ENCODE results near the gene TYMP. TPM values are rescaled to one million over a fixed set of nuclear protein-coding genes. Genes with fewer than 3 reads are reported as not detected.
A peak's percentile ranks its signal among the peaks of the same experiment; 100 is the strongest.

The TYMP gene
- total RNA-seq, 2 experiments from 2014 or later: 89.1 to 90.2 TPM

GRCh38 chr22:50506611-50507420 is 23.0 kb downstream of the TYMP start:
- Mint-ChIP-seq H3K4me3 (peak overlapping the region; percentile 96), H3K4me1 (peaks cover 26% of the 10 kb centered on the region), H3K27me3 (no peaks in the 10 kb centered on the region), H3K36me3 (ENCODE audit: low read depth) (peaks cover 22% of the 10 kb centered on the region), H3K9me3 (no peaks in the 10 kb centered on the region), H3K27ac (peak overlapping the region; percentile 89)
- ChIA-PET POLR2A (interaction anchor here (0.8 to 7.7 kb wide), 11 partner anchors 8 to 238 kb away, joined by 3 to 321 read pairs (median 4); partner anchors contain the start of genes SCO2 and TYMP), CTCF (interaction anchor here (1.2 to 4.3 kb wide), 6 partner anchors 9 to 230 kb away, joined by 5 to 102 read pairs (median 7); partner anchors contain the start of genes KLHDC7B and SCO2)
- no peak for DNase-seq

GRCh38 chr22:50505776-50506610 is 23.8 kb downstream of the TYMP start:
- ChIA-PET POLR2A (interaction anchor here (1.3 to 7.7 kb wide), 5 partner anchors 8 to 115 kb away, joined by 3 to 321 read pairs (median 21); partner anchors contain the start of genes SCO2 and TYMP), CTCF (interaction anchor here (1.2 kb wide), 1 partner anchor 8 kb away, joined by 8 read pairs; no protein-coding TSS in a partner anchor)
- H3K9me3 Mint-ChIP-seq: no peaks in the 10 kb centered on the region
- peak overlapping the region; percentile 96 for H3K4me3 Mint-ChIP-seq
- peaks cover 25% of the 10 kb centered on the region for H3K4me1 Mint-ChIP-seq
- DNase-seq: no peak
- no peak overlapping the region for H3K27ac Mint-ChIP-seq
- H3K36me3 Mint-ChIP-seq (ENCODE audit: low read depth): peaks cover 22% of the 10 kb centered on the region
- H3K27me3 Mint-ChIP-seq: no peaks in the 10 kb centered on the region

- CTCF ChIA-PET: no interaction called here
Observed at GRCh38 chr22:50505276-50505775, 24.5 kb downstream of the TYMP start.

DNA sequence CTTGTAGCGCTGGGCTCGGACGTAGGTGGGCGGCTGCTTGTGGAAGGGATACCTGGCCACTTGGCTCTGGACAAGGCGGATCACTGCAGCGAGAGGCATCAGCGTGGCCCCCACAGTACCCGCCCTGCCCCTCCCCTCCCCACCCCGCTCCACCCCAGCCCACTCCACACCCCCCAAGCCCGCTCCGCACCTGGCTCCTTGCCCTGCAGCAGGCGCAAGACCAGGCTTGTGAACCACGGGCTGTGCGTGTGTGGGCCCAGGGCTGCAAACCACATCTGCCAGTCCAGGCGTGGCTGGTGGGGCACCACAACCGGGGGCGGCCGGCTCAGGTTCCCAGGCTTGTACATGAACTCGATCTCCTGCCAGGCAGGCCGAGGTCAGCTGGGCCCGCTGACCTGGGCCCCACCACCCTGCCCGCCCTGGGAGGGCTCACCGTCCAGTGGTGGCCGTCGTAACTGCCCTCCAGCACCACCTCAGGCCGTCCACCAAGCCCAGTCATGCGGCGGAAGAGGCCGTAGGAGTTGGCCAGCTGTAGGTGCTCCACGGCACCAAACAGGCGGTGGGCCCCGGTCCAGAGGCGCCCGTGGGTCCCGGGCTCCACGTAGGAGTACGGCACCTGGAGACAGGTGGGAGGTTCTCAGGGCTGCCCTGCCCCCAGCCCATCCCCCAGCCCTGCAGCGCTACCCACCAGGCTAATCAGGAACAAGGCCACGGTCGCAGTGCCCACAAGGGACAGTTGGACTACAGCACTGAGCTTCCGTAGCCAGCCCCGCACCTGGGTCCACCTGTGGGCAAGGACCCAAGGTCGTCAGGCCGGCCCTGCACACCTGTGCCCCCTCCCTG is 25.2 kb downstream of the TYMP start:
- Mint-ChIP-seq H3K36me3 (ENCODE audit: low read depth) (peaks cover 21% of the 10 kb centered on the region), H3K4me3 (no peak overlapping the region)
- CTCF ChIA-PET: interaction anchor here (1.3 kb wide), 1 partner anchor 34 kb away, joined by 5 read pairs; no protein-coding TSS in a partner anchor

More at GRCh38 chr22:50505276-50505775, 24.5 kb downstream of the TYMP start:
- POLR2A ChIA-PET: interaction anchor here (1.5 to 7.7 kb wide), 2 partner anchors 22 to 43 kb away, joined by 3 to 321 read pairs; partner anchors contain the start of genes SCO2 and TYMP
- DNase-seq: no peak
- H3K4me1 Mint-ChIP-seq: peaks cover 25% of the 10 kb centered on the region
- no peak overlapping the region for H3K27ac Mint-ChIP-seq
- H3K36me3 Mint-ChIP-seq (ENCODE audit: low read depth): peaks cover 22% of the 10 kb centered on the region
- no peaks in the 10 kb centered on the region for H3K9me3 Mint-ChIP-seq
- H3K27me3 Mint-ChIP-seq: no peaks in the 10 kb centered on the region
- H3K4me3 Mint-ChIP-seq: peak overlapping the region; percentile 21

GRCh38 chr22:50503475-50504145 is 26.2 kb downstream of the TYMP start:
- no peak for DNase-seq
- Mint-ChIP-seq H3K36me3 (ENCODE audit: low read depth) (peaks cover 15% of the 10 kb centered on the region), H3K27me3 (no peaks in the 10 kb centered on the region), H3K4me1 (peaks cover 12% of the 10 kb centered on the region), H3K27ac (no peak overlapping the region), H3K9me3 (no peaks in the 10 kb centered on the region), H3K4me3 (no peak overlapping the region)
- ChIA-PET CTCF (interaction anchor here (1.3 kb wide), 1 partner anchor 33 kb away, joined by 5 read pairs; no protein-coding TSS in a partner anchor), POLR2A (interaction anchor here (1.2 to 3.2 kb wide), 2 partner anchors 22 to 118 kb away, joined by 4 to 17 read pairs; partner anchors contain the start of gene SCO2)

More for the DNA sequence above, 25.2 kb downstream of the TYMP start:
- Mint-ChIP-seq H3K9me3 (no peaks in the 10 kb centered on the region), H3K4me1 (peaks cover 20% of the 10 kb centered on the region), H3K27ac (no peak overlapping the region), H3K27me3 (no peaks in the 10 kb centered on the region)
- no peak for DNase-seq
- POLR2A ChIA-PET: interaction anchor here (3.2 kb wide), 1 partner anchor 21 kb away, joined by 17 read pairs; the partner anchor contains the start of gene SCO2

DNA sequence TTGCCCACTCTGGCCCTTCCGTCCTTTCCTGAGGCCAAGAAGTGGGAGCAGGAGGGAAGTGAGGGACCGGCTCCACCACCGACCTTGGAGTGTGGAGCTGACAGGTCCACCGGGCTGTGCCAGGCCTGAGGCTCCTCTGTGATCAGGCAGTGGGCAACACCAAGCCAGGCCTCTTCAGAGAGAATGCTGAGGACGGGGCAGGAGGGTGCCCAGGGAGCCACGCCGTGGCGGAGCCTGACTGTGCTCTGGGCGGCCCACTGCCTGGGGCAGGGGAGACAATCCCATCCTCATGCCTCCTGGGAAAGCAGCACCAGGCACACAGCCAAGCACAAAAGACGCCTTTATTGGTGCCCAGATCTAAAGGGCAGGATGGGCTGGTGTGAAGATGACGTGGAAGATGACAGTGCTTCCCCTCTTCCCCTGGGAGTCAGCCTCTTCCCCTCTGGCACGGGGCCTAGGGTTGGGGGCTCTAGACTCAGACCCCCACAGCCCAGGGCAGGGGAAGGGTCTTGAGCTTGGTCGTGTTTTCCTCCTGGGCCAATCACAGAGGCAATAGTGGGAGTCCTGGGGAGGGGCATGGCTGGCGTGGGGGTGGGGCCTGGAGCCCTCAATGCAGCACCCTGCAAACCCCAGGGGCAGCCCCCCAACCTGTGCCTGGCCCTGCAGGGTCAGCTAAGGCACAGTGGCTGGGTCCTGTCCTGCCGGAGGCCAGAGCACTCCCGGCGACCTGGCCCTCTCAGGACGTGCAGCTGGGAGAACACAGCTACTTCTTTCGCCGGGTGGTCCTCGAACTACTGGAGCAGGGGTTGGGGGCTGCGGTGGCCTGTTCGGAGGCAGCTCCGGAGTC is 27.0 kb downstream of the TYMP start:
- no peaks in the 10 kb centered on the region for H3K27me3 Mint-ChIP-seq
- H3K4me3 Mint-ChIP-seq: no peak overlapping the region
- H3K4me1 Mint-ChIP-seq: peaks cover 10% of the 10 kb centered on the region
- H3K9me3 Mint-ChIP-seq: no peaks in the 10 kb centered on the region
- POLR2A ChIA-PET: interaction anchor here (0.8 to 3.2 kb wide), 5 partner anchors 23 to 119 kb away, joined by 3 to 17 read pairs (median 4); partner anchors contain the start of gene SCO2
- H3K36me3 Mint-ChIP-seq (ENCODE audit: low read depth): peaks cover 13% of the 10 kb centered on the region
- CTCF ChIA-PET: interaction anchor here (0.5 to 1.3 kb wide), 2 partner anchors 23 to 33 kb away, joined by 3 to 5 read pairs; partner anchors contain the start of gene SCO2
- no peak overlapping the region for H3K27ac Mint-ChIP-seq
- DNase-seq: no peak

DNA sequence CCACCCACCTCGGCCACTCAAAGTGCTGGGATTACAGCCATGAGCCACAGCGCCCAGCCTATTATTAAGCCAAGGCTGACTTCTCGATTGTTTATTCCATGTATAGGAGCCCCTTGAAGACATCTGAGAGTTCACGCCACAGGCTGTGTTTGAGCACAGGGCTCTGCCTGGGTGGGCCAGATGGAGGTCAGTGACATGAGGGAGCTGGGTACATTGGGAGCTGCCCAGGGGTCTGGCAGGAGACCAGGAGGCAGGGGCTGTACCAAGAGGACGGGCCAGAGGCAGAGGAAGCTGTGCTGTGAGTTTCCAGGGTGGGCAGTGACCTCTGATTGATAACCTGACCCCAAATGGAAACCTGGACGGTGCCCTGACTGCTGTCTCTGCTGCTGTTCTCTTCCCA is 27.7 kb downstream of the TYMP start:
- ChIA-PET POLR2A (interaction anchor here (0.8 to 3.2 kb wide), 4 partner anchors 24 to 37 kb away, joined by 3 to 17 read pairs (median 4); partner anchors contain the start of gene SCO2), CTCF (interaction anchor here (0.5 to 1.4 kb wide), 2 partner anchors 23 to 119 kb away, joined by 3 to 5 read pairs; partner anchors contain the start of gene SCO2)
- H3K4me3 Mint-ChIP-seq: no peak overlapping the region
- H3K9me3 Mint-ChIP-seq: no peaks in the 10 kb centered on the region
- no peak for DNase-seq
- no peaks in the 10 kb centered on the region for H3K27me3 Mint-ChIP-seq
- H3K4me1 Mint-ChIP-seq: peaks cover 8% of the 10 kb centered on the region
- peaks cover 9% of the 10 kb centered on the region for H3K36me3 Mint-ChIP-seq (ENCODE audit: low read depth)
- H3K27ac Mint-ChIP-seq: no peak overlapping the region

DNA sequence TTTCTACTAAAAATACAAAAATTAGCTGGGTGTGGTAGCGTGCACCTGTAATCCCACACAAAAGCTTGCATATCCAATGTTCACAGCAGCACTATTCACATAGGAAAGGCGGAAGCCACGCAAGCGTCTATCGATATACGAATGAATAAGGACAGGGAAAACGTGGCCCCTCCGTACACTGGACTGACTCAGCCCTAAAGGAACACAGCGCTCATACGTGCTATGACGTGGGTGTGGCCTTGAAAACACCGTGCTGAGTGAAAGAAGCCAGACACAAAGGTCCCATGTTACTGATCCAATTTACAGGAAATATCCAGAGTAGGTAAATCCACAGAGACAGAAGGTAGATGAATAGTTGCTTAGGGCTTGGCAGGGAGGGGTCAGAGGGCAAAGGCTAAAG is 29.4 kb downstream of the TYMP start:
- no peaks in the 10 kb centered on the region for H3K27me3 Mint-ChIP-seq
- DNase-seq: no peak
- H3K4me3 Mint-ChIP-seq: no peak overlapping the region
- POLR2A ChIA-PET: interaction anchor here (0.7 to 1.9 kb wide), 2 partner anchors 15 to 25 kb away, joined by 3 to 9 read pairs; partner anchors contain the start of gene SCO2
- H3K36me3 Mint-ChIP-seq (ENCODE audit: low read depth): peaks cover 7% of the 10 kb centered on the region
- CTCF ChIA-PET: interaction anchor here (1.2 kb wide), 2 partner anchors 8 to 25 kb away, joined by 3 to 4 read pairs; partner anchors contain the start of gene SCO2
- H3K9me3 Mint-ChIP-seq: no peaks in the 10 kb centered on the region
- no peak overlapping the region for H3K27ac Mint-ChIP-seq
- H3K4me1 Mint-ChIP-seq: peaks cover 2% of the 10 kb centered on the region

DNA sequence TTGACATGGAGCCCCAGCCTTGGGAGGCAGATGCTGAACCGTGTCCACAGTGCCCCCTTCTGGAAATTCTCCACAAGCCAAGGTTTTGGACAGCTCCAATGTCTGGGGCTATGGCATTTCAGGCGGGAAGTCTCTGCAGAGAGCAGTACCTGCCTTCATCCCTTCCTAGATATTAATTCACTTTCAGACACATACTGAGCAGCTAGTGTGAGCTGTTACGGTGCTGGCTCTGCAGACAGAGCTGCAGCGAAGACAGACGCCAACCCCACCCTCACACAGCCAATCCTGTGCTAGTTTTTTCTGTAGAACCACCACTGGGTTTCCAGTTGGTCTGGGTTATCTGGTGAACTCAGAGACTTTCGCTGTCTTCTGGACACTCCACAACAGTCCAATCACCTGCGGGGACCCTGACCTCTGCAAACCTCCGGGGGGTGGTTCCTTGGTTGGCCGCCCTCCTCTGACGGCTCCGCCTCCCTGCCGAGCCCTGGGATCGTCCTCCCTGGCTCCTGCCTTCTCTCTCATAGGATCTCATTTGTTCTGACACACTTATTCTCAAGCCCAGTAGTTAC is 31.4 kb downstream of the TYMP start:
- Mint-ChIP-seq H3K9me3 (no peaks in the 10 kb centered on the region), H3K4me3 (no peak overlapping the region), H3K27ac (no peak overlapping the region), H3K27me3 (no peaks in the 10 kb centered on the region), H3K36me3 (ENCODE audit: low read depth) (peaks cover 2% of the 10 kb centered on the region), H3K4me1 (peaks cover 2% of the 10 kb centered on the region)
- DNase-seq: peak; percentile 78
- ChIA-PET CTCF (interaction anchor here (0.9 to 3.0 kb wide), 21 partner anchors 8 to 308 kb away, joined by 3 to 13 read pairs (median 4); partner anchors contain the start of genes LMF2, NCAPH2, SCO2 and SYCE3), POLR2A (interaction anchor here (0.6 to 3.6 kb wide), 12 partner anchors 8 to 247 kb away, joined by 3 to 21 read pairs (median 4); partner anchors contain the start of genes HDAC10, LMF2 and NCAPH2)

- peaks cover 2% of the 10 kb centered on the region for H3K4me1 Mint-ChIP-seq
- ChIA-PET CTCF (interaction anchor here (0.8 to 3.0 kb wide), 17 partner anchors 9 to 259 kb away, joined by 3 to 13 read pairs (median 5); partner anchors contain the start of genes SCO2 and SYCE3), POLR2A (interaction anchor here (1.2 to 3.6 kb wide), 4 partner anchors 11 to 41 kb away, joined by 4 to 21 read pairs (median 6); partner anchors contain the start of genes LMF2 and NCAPH2)
- H3K9me3 Mint-ChIP-seq: no peaks in the 10 kb centered on the region
- peaks cover 1% of the 10 kb centered on the region for H3K36me3 Mint-ChIP-seq (ENCODE audit: low read depth)
- H3K4me3 Mint-ChIP-seq: no peak overlapping the region
- no peak overlapping the region for H3K27ac Mint-ChIP-seq
- DNase-seq: no peak
- no peaks in the 10 kb centered on the region for H3K27me3 Mint-ChIP-seq
Observed at GRCh38 chr22:50497093-50497492, 32.7 kb downstream of the TYMP start.
